ENCODE results near the gene PDK3. TPM values are rescaled to one million over a fixed set of nuclear protein-coding genes. Genes with fewer than 3 reads are reported as not detected.

Gene PDK3
- total RNA-seq, 2 experiments from 2014 or later, result 12.5 to 12.6 TPM

DNA sequence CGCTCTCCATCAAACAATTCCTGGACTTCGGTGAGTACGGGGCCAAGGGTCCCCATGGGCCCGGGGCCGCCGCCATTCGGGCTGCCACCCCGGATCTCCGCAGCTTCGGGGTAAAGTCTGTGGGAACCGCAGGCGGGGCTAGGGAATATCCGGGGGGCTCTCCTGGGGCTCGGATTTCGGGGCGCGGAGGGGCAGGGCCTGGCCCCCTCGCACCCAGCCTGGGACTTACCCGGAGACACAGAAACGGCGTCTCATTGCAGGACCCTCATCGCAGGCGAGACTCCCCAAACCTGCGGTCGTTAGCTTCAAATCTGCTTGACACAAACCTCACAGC lies 413 bp downstream of the PDK3 start:
- Mint-ChIP-seq H3K9me3 (no peaks in the 10 kb centered on the region), H3K27me3 (no peaks in the 10 kb centered on the region), H3K4me1 (ENCODE audit: low read depth) (peaks cover 39% of the 10 kb centered on the region), H3K4me3 (peak overlapping the region; percentile 88), H3K27ac (peak overlapping the region; percentile 95), H3K36me3 (ENCODE audit: low read depth) (no peaks in the 10 kb centered on the region)
- Histone ChIP-seq H3K27ac (ENCODE audit: low read depth in 1 of 2, low read length in 2 of 2) (peak overlapping the region; percentile 67 to 80), H3K27me3 (ENCODE audit: control insufficient read depth in 1 of 2, insufficient read depth in 2 of 2, low read length in 2 of 2) (no peaks in the 10 kb centered on the region), H3K4me3 (ENCODE audit: low read length) (peak overlapping the region; percentile 89), H3K4me1 (ENCODE audit: insufficient read depth, low read length) (peaks cover 18% of the 10 kb centered on the region), H3K36me3 (ENCODE audit: insufficient read depth, low read length) (no peaks in the 10 kb centered on the region), H3K9me3 (ENCODE audit: control insufficient read depth in 1 of 2, insufficient read depth in 1 of 2, low read length in 2 of 2) (no peaks in the 10 kb centered on the region)
- CTCF ChIA-PET, result interaction anchor here (0.6 to 1.5 kb wide), 3 partner anchors 13 to 69 kb away, joined by 3 to 6 read pairs (median 4); no protein-coding TSS in a partner anchor
- POLR2A ChIA-PET, result interaction anchor here (0.9 to 6.2 kb wide), 5 partner anchors 15 to 69 kb away, joined by 4 to 142 read pairs (median 8); no protein-coding TSS in a partner anchor
- ATAC-seq (ENCODE audit: poor library complexity) (peak; percentile 7), DNase-seq (peak in 5 of 14 experiments; percentile 1 to 57 (median 43))
- intact Hi-C loops (cut with DNase I, micrococcal nuclease), result loop anchor here (1.0 to 10.0 kb wide), 3 partner anchors 13 to 311 kb away; no protein-coding TSS in a partner anchor
- TF ChIP-seq, protein P1, sequence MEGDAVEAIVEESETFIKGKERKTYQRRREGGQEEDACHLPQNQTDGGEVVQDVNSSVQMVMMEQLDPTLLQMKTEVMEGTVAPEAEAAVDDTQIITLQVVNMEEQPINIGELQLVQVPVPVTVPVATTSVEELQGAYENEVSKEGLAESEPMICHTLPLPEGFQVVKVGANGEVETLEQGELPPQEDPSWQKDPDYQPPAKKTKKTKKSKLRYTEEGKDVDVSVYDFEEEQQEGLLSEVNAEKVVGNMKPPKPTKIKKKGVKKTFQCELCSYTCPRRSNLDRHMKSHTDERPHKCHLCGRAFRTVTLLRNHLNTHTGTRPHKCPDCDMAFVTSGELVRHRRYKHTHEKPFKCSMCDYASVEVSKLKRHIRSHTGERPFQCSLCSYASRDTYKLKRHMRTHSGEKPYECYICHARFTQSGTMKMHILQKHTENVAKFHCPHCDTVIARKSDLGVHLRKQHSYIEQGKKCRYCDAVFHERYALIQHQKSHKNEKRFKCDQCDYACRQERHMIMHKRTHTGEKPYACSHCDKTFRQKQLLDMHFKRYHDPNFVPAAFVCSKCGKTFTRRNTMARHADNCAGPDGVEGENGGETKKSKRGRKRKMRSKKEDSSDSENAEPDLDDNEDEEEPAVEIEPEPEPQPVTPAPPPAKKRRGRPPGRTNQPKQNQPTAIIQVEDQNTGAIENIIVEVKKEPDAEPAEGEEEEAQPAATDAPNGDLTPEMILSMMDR (IDR thresholded peaks at IDR 0.05), result no peak

DNA sequence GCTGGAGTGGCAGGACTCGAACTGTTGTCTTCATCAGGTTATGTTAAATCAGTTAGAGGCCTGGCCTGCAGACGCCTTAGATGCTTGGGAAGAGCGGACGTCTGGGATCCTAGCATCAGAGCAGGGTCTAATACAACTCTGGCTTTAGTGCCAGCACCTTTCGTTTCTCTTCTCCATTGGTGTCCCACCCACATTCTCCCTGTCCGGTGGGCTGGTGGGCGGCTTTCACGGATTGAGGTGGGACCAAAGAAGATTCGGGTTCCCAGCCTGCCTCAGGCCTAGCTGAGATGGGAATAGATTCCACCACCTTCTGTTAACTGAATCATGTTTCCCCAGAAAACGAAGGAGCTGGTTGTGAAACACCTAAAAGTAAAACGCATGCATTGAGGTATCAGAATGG lies 939 bp downstream of the PDK3 start:
- Histone ChIP-seq H3K27me3 (ENCODE audit: control insufficient read depth in 1 of 2, insufficient read depth in 2 of 2, low read length in 2 of 2) (no peaks in the 10 kb centered on the region), H3K9me3 (ENCODE audit: control insufficient read depth in 1 of 2, insufficient read depth in 1 of 2, low read length in 2 of 2) (no peaks in the 10 kb centered on the region), H3K4me3 (ENCODE audit: low read length) (peak overlapping the region; percentile 89), H3K36me3 (ENCODE audit: insufficient read depth, low read length) (no peaks in the 10 kb centered on the region), H3K27ac (ENCODE audit: low read depth in 1 of 2, low read length in 2 of 2) (peak overlapping the region; percentile 67 to 80), H3K4me1 (ENCODE audit: insufficient read depth, low read length) (peaks cover 18% of the 10 kb centered on the region)
- ATAC-seq (ENCODE audit: poor library complexity) (no peak), DNase-seq (no peak)
- Mint-ChIP-seq H3K27me3 (no peaks in the 10 kb centered on the region), H3K27ac (peak overlapping the region; percentile 95), H3K36me3 (ENCODE audit: low read depth) (no peaks in the 10 kb centered on the region), H3K4me3 (peak overlapping the region; percentile 88), H3K9me3 (no peaks in the 10 kb centered on the region), H3K4me1 (ENCODE audit: low read depth) (peaks cover 44% of the 10 kb centered on the region)
- ChIA-PET CTCF (interaction anchor here (1.5 kb wide), 1 partner anchor 12 kb away, joined by 4 read pairs; no protein-coding TSS in a partner anchor), POLR2A (interaction anchor here (0.6 to 6.2 kb wide), 7 partner anchors 14 to 693 kb away, joined by 3 to 142 read pairs (median 3); no protein-coding TSS in a partner anchor)
- intact Hi-C loops (cut with DNase I, micrococcal nuclease), result loop anchor here in 1 of 2 experiments (10.0 kb wide), 1 partner anchor 311 kb away; no protein-coding TSS in a partner anchor
- TF ChIP-seq, protein P1 (IDR thresholded peaks at IDR 0.05), result no peak

DNA sequence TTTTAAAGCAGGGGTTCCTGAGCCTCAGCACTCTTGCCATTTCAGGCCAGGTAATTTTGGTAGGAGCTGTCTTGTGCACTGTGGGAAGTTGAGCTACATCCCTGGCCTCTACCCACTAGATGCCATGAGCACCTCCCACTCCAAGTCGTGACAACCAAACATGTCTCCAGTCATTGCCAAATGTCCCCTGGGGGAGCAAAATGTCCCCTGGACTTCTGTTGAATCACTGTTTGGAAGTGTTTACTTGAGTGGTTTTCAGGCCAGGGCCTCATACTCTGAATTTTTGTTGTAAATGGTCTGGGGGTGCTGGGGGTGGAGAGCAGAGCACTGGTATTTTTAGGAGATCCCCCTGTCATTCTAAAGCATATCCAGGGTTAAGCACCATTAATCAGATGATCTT lies 3.2 kb downstream of the PDK3 start:
- TF ChIP-seq, protein P1 (IDR thresholded peaks at IDR 0.05), result no peak
- peak overlapping the region; percentile 95 for H3K27ac Mint-ChIP-seq
- Histone ChIP-seq H3K4me1 (ENCODE audit: insufficient read depth, low read length) (peaks cover 20% of the 10 kb centered on the region), H3K9me3 (ENCODE audit: control insufficient read depth in 1 of 2, insufficient read depth in 1 of 2, low read length in 2 of 2) (no peaks in the 10 kb centered on the region), H3K27ac (ENCODE audit: low read depth in 1 of 2, low read length in 2 of 2) (peak overlapping the region in 1 of 2 donors; percentile 10), H3K27me3 (ENCODE audit: control insufficient read depth in 1 of 2, insufficient read depth in 2 of 2, low read length in 2 of 2) (no peaks in the 10 kb centered on the region), H3K36me3 (ENCODE audit: insufficient read depth, low read length) (no peaks in the 10 kb centered on the region), H3K4me3 (ENCODE audit: low read length) (no peak overlapping the region)
- peak overlapping the region; percentile 61 for H3K4me3 Mint-ChIP-seq
- no peaks in the 10 kb centered on the region for H3K9me3 Mint-ChIP-seq
- no peaks in the 10 kb centered on the region for H3K27me3 Mint-ChIP-seq
- ATAC-seq (ENCODE audit: poor library complexity) (no peak), DNase-seq (peak in 1 of 14 experiments; percentile 16)
- peaks cover 55% of the 10 kb centered on the region for H3K4me1 Mint-ChIP-seq (ENCODE audit: low read depth)
- intact Hi-C loops (cut with DNase I, micrococcal nuclease), result loop anchor here in 1 of 2 experiments (10.0 kb wide), 1 partner anchor 313 kb away; no protein-coding TSS in a partner anchor
- POLR2A ChIA-PET, result interaction anchor here (6.2 kb wide), 1 partner anchor 12 kb away, joined by 142 read pairs; no protein-coding TSS in a partner anchor
- H3K36me3 Mint-ChIP-seq (ENCODE audit: low read depth), result no peaks in the 10 kb centered on the region
- CTCF ChIA-PET, result interaction anchor here (1.3 kb wide), 1 partner anchor 30 kb away, joined by 4 read pairs; no protein-coding TSS in a partner anchor
